SK-N-SH treated with all-trans-retinoic acid at 6 μM for 48 hours (cell line): Measurements from ENCODE around the gene ATRNL1.

Experiments used
- ESRRG ChIP-seq: fragments of 250-450 bp; sonication (Bioruptor Pico); IDR thresholded peaks from 2 replicates; pipeline ENCODE4 v1.6.1; 2021; ENCODE audit warnings: mild to moderate bottlenecking
- TF ChIP-seq, protein P1 (sequence below): fragments of 250-450 bp; sonication (Bioruptor Pico); IDR thresholded peaks from 2 replicates; pipeline ENCODE4 v1.8.0; 2020; ENCODE audit warnings: mild to moderate bottlenecking, moderate library complexity, borderline replicate concordance

DNA sequence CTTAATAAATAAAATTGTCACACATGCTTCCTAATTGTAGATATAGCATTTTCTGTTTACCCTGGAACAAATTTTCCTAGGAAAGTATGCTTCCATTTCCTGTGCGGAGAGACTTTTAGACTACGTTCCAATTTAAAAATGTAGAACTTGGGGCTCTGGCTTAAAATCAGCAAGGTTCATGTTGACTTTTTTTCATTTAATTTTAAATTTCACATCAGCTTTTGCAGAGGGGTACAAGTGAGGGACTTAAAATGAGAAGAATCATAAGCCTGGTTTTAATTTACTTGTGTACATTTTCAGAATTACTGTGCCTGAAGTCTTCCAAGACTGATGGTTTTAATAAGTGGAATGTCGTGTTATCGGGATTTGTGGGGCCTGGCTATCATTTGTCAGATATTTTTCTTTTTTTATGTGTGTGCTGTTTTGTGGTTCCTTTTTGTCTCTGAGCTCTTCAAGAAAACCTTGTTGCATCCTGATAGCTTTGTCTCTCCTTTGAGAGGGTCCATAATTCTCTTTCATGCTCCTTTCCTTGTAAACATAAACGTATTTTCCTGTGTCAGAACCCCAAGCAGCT lies 8.8 kb upstream of the ATRNL1 start:
- TF ChIP-seq, protein P1, sequence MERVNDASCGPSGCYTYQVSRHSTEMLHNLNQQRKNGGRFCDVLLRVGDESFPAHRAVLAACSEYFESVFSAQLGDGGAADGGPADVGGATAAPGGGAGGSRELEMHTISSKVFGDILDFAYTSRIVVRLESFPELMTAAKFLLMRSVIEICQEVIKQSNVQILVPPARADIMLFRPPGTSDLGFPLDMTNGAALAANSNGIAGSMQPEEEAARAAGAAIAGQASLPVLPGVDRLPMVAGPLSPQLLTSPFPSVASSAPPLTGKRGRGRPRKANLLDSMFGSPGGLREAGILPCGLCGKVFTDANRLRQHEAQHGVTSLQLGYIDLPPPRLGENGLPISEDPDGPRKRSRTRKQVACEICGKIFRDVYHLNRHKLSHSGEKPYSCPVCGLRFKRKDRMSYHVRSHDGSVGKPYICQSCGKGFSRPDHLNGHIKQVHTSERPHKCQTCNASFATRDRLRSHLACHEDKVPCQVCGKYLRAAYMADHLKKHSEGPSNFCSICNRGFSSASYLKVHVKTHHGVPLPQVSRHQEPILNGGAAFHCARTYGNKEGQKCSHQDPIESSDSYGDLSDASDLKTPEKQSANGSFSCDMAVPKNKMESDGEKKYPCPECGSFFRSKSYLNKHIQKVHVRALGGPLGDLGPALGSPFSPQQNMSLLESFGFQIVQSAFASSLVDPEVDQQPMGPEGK (CRISPR knock-in tag): no peak
- TF ChIP-seq ESRRG: no peak
